SK-N-SH treated with all-trans-retinoic acid at 6 μM for 48 hours (cell line): ENCODE results near the gene SEMA4D.

ENCODE experiments used
- ATAC-seq: fragments of 200-7000 bp; cut with Tn5 transposase; 3 replicates; pipeline ENCODE4 v1.9.1; 2020; ENCODE audit warnings: mild to moderate bottlenecking, moderate library complexity
- ARNTL ChIP-seq: fragments of 450-650 bp; formaldehyde crosslinking; IDR thresholded peaks from 2 replicates; pipeline ENCODE4 v1.5.0; 2020; ENCODE audit warnings: low read depth, mild to moderate bottlenecking, moderate library complexity, borderline replicate concordance
- BACH2 ChIP-seq: fragments of 250-450 bp; sonication (Bioruptor Pico); IDR thresholded peaks from 2 replicates; pipeline ENCODE4 v1.9.0; 2021; ENCODE audit warnings: mild to moderate bottlenecking, borderline replicate concordance
- CREB5 ChIP-seq: fragments of 250-450 bp; sonication (Bioruptor Pico); IDR thresholded peaks from 2 replicates; pipeline ENCODE4 v1.5.1; 2020; ENCODE audit warnings: low read depth, mild to moderate bottlenecking, moderate library complexity
- CSDC2 ChIP-seq: fragments of 250-450 bp; sonication (Bioruptor Pico); IDR thresholded peaks from 2 replicates; pipeline ENCODE4 v1.5.0; 2020; ENCODE audit warnings: mild to moderate bottlenecking, moderate library complexity
- CSRNP3 ChIP-seq: fragments of 250-450 bp; sonication (Bioruptor Pico); IDR thresholded peaks from 2 replicates; pipeline ENCODE4 v1.5.1; 2021; ENCODE audit warnings: mild to moderate bottlenecking, moderate library complexity
- ESRRG ChIP-seq: fragments of 250-450 bp; sonication (Bioruptor Pico); IDR thresholded peaks from 2 replicates; pipeline ENCODE4 v1.6.1; 2021; ENCODE audit warnings: mild to moderate bottlenecking
- GLIS3 ChIP-seq: fragments of 250-450 bp; sonication (Bioruptor Pico); IDR thresholded peaks from 2 replicates; pipeline ENCODE4 v1.5.0; 2020; ENCODE audit warnings: mild to moderate bottlenecking, moderate library complexity
- ISL1 ChIP-seq: fragments of 250-450 bp; sonication (Bioruptor Pico); IDR thresholded peaks from 2 replicates; pipeline ENCODE4 v2.1.2; 2022; ENCODE audit warnings: mild to moderate bottlenecking, moderate library complexity
- OSR1 ChIP-seq: fragments of 250-450 bp; sonication (Bioruptor Pico); IDR thresholded peaks from 2 replicates; pipeline ENCODE4 v1.8.0; 2022; ENCODE audit warnings: moderate library complexity, mild to moderate bottlenecking, inconsistent platforms
- PATZ1 ChIP-seq: fragments of 250-450 bp; sonication (Bioruptor Pico); IDR thresholded peaks from 2 replicates; pipeline ENCODE4 v1.8.0; 2020; ENCODE audit warnings: mild to moderate bottlenecking, moderate library complexity, borderline replicate concordance
- SNAI2 ChIP-seq: fragments of 250-450 bp; sonication (Bioruptor Pico); IDR thresholded peaks from 2 replicates; pipeline ENCODE4 v1.5.0; 2020; ENCODE audit warnings: mild to moderate bottlenecking, moderate library complexity
- TCF4 ChIP-seq: fragments of 250-450 bp; sonication (Bioruptor Pico); IDR thresholded peaks from 2 replicates; pipeline ENCODE4 v1.8.0; 2021; ENCODE audit warnings: mild to moderate bottlenecking, moderate library complexity, borderline replicate concordance
- TOX ChIP-seq: fragments of 250-450 bp; sonication (Bioruptor Pico); IDR thresholded peaks from 2 replicates; pipeline ENCODE4 v1.8.0; 2021; ENCODE audit warnings: mild to moderate bottlenecking, moderate library complexity, borderline replicate concordance
- TSHZ2 ChIP-seq: fragments of 250-450 bp; sonication (Bioruptor Pico); IDR thresholded peaks from 2 replicates; pipeline ENCODE4 v1.5.0; 2020; ENCODE audit warnings: mild to moderate bottlenecking, moderate library complexity
- ZC3H10 ChIP-seq: fragments of 250-450 bp; sonication (Bioruptor Pico); IDR thresholded peaks from 2 replicates; pipeline ENCODE4 v1.5.1; 2021; ENCODE audit warnings: mild to moderate bottlenecking, moderate library complexity
- ZFP3 ChIP-seq: fragments of 250-450 bp; sonication (Bioruptor Pico); IDR thresholded peaks from 2 replicates; pipeline ENCODE4 v1.5.0; 2020; ENCODE audit warnings: mild to moderate bottlenecking, moderate library complexity
- ZNF565 ChIP-seq: fragments of 450-650 bp; formaldehyde crosslinking; conservative IDR thresholded peaks from 2 replicates; pipeline ENCODE4 v1.5.0; 2020; ENCODE audit warnings: low read depth, mild to moderate bottlenecking, moderate library complexity
- ZNF70 ChIP-seq: fragments of 450-650 bp; formaldehyde crosslinking; IDR thresholded peaks from 2 replicates; pipeline ENCODE4 v1.5.0; 2020; ENCODE audit warnings: mild to moderate bottlenecking, moderate library complexity
- ZNF8 ChIP-seq: fragments of 450-650 bp; formaldehyde crosslinking; IDR thresholded peaks from 2 replicates; pipeline ENCODE4 v1.5.0; 2020; ENCODE audit warnings: mild to moderate bottlenecking, moderate library complexity

SEMA4D gene

GRCh38 chr9:89412541-89412940, 85.4 kb downstream of the SEMA4D start:
- no peak for TF ChIP-seq ARNTL (CRISPR knock-in tag)
- no peak for ATAC-seq

GRCh38 chr9:89411759-89412158, 86.2 kb downstream of the SEMA4D start:
- TF ChIP-seq SNAI2 (CRISPR knock-in tag) (no peak), ZNF70 (CRISPR knock-in tag) (no peak), TCF4 (CRISPR knock-in tag) (no peak), BACH2 (CRISPR knock-in tag) (no peak), GLIS3 (CRISPR knock-in tag) (no peak), ZFP3 (CRISPR knock-in tag) (no peak), ZC3H10 (CRISPR knock-in tag) (no peak), TSHZ2 (no peak), ARNTL (CRISPR knock-in tag) (no peak), ESRRG (CRISPR knock-in tag) (no peak), TOX (CRISPR knock-in tag) (no peak), ZNF565 (no peak), OSR1 (CRISPR knock-in tag) (no peak), CSDC2 (no peak)
- ATAC-seq: no peak

GRCh38 chr9:89410641-89411350, 87.1 kb downstream of the SEMA4D start:
- no peak for ATAC-seq
- TF ChIP-seq ISL1 (CRISPR knock-in tag) (no peak), OSR1 (CRISPR knock-in tag) (no peak), TCF4 (CRISPR knock-in tag) (no peak), BACH2 (CRISPR knock-in tag) (no peak), ZNF8 (CRISPR knock-in tag) (no peak), TOX (CRISPR knock-in tag) (no peak), CREB5 (no peak), ZNF565 (no peak), ARNTL (CRISPR knock-in tag) (no peak), ZC3H10 (CRISPR knock-in tag) (no peak), PATZ1 (CRISPR knock-in tag) (no peak), CSRNP3 (no peak), ESRRG (CRISPR knock-in tag) (no peak), TSHZ2 (no peak)
